HEK293 (cell line): ENCODE results near the gene ALG11.

Experiments used
- CTCF ChIA-PET: fragments of 350-600 bp; formaldehyde crosslinking; extraction: SDS; loops from one replicate; lab custom pipeline; 2021; ENCODE audit warnings: antibody characterized with exemption; lab: Yijun Ruan, JAX
- POLR2A ChIA-PET: fragments of 300-600 bp; formaldehyde crosslinking; extraction: SDS; loops from one replicate; lab custom pipeline; 2020; ENCODE audit warnings: antibody characterized with exemption, inconsistent platforms; lab: Yijun Ruan, JAX
- H3K27ac ChIP-seq: fragments of 200-500 bp; sonication (Bioruptor generic); 2 replicates; pipeline ENCODE4 v1.5.1; 2014; ENCODE audit warnings: low read depth, low read length, control low read depth, inconsistent platforms; ENCODE audit errors: extremely low read depth
- H3K36me3 ChIP-seq, 2 experiments: fragments of 200-500 bp in 1 of 2; sonication (Bioruptor generic) in 1 of 2; 1 replicate in 1 of 2; 2 replicates in 1 of 2; pipeline ENCODE4 v1.5.1; 2014 to 2017; ENCODE audit warnings: inconsistent platforms in 2 of 2, low read length in 2 of 2; ENCODE audit not compliant: control insufficient read depth in 2 of 2, insufficient read depth in 1 of 2
- H3K4me1 ChIP-seq: fragments of 200-500 bp; sonication (Bioruptor generic); 2 replicates; pipeline ENCODE4 v1.5.1; 2014; ENCODE audit warnings: mild to moderate bottlenecking, low read length, inconsistent platforms; ENCODE audit not compliant: control insufficient read depth, insufficient read depth
- H3K4me3 ChIP-seq: 2 replicates; pipeline ENCODE4 v1.5.1; 2011; ENCODE audit warnings: low read depth, mild to moderate bottlenecking, control low read depth, low read length, moderate library complexity
- H3K9me3 ChIP-seq: fragments of 200-500 bp; sonication (Bioruptor generic); 2 replicates; pipeline ENCODE4 v1.5.1; 2014; ENCODE audit warnings: low read depth, low read length, inconsistent platforms; ENCODE audit not compliant: control insufficient read depth, insufficient read depth
- ATF2 ChIP-seq: fragments of 450-650 bp; formaldehyde crosslinking; IDR thresholded peaks from 2 replicates; pipeline ENCODE4 v1.5.1; 2016; ENCODE audit warnings: missing biosample characterization, missing genetic modification characterization, low read depth
- ELK4 ChIP-seq: IDR thresholded peaks from 2 replicates; pipeline ENCODE4 v1.6.1; 2011; ENCODE audit warnings: mild to moderate bottlenecking, low read depth, low read length, borderline replicate concordance
- OSR2 ChIP-seq: fragments of 450-650 bp; formaldehyde crosslinking; IDR thresholded peaks from 2 replicates; pipeline ENCODE4 v1.5.1; 2016; ENCODE audit warnings: missing biosample characterization, missing genetic modification characterization
- OVOL3 ChIP-seq: fragments of 450-650 bp; formaldehyde crosslinking; IDR thresholded peaks from 2 replicates; pipeline ENCODE4 v1.5.1; 2016; ENCODE audit warnings: missing biosample characterization, missing genetic modification characterization
- REST ChIP-seq: fragments of 450-650 bp; formaldehyde crosslinking; IDR thresholded peaks from 2 replicates; pipeline ENCODE4 v1.5.1; 2016; ENCODE audit warnings: missing biosample characterization, missing genetic modification characterization
- SP2 ChIP-seq: fragments of 450-650 bp; formaldehyde crosslinking; IDR thresholded peaks from 2 replicates; pipeline ENCODE4 v1.5.1; 2016; ENCODE audit warnings: missing biosample characterization, missing genetic modification characterization
- TSHZ1 ChIP-seq: fragments of 450-650 bp; formaldehyde crosslinking; IDR thresholded peaks from 2 replicates; pipeline ENCODE4 v1.5.1; 2016; ENCODE audit warnings: missing biosample characterization, missing genetic modification characterization, borderline replicate concordance
- ZBTB17 ChIP-seq: fragments of 450-650 bp; formaldehyde crosslinking; IDR thresholded peaks from 2 replicates; pipeline ENCODE4 v1.5.1; 2016; ENCODE audit warnings: missing biosample characterization, missing genetic modification characterization
- ZBTB7A ChIP-seq: fragments of 450-650 bp; formaldehyde crosslinking; IDR thresholded peaks from 2 replicates; pipeline ENCODE4 v1.5.1; 2016; ENCODE audit warnings: low read depth, missing biosample characterization, missing genetic modification characterization
- ZFHX2 ChIP-seq: fragments of 450-650 bp; formaldehyde crosslinking; conservative IDR thresholded peaks from 2 replicates; pipeline ENCODE4 v1.5.1; 2016; ENCODE audit warnings: missing biosample characterization, missing genetic modification characterization
- ZFP41 ChIP-seq: fragments of 450-650 bp; formaldehyde crosslinking; IDR thresholded peaks from 2 replicates; pipeline ENCODE4 v1.5.1; 2016; ENCODE audit warnings: missing biosample characterization, missing genetic modification characterization, borderline replicate concordance
- ZNF174 ChIP-seq: fragments of 450-650 bp; formaldehyde crosslinking; IDR thresholded peaks from 2 replicates; pipeline ENCODE4 v1.5.0; 2017; ENCODE audit warnings: missing biosample characterization, mild to moderate bottlenecking, missing genetic modification characterization
- ZNF18 ChIP-seq: fragments of 450-650 bp; formaldehyde crosslinking; IDR thresholded peaks from 2 replicates; pipeline ENCODE4 v1.5.1; 2016; ENCODE audit warnings: missing biosample characterization, missing genetic modification characterization
- ZNF266 ChIP-seq: fragments of 450-650 bp; formaldehyde crosslinking; IDR thresholded peaks from 2 replicates; pipeline ENCODE4 v1.5.1; 2016; ENCODE audit warnings: missing biosample characterization, missing genetic modification characterization, low read depth
- ZNF324 ChIP-seq: fragments of 450-650 bp; formaldehyde crosslinking; IDR thresholded peaks from 2 replicates; pipeline ENCODE4 v1.5.1; 2016; ENCODE audit warnings: missing biosample characterization, missing genetic modification characterization
- ZNF335 ChIP-seq: fragments of 450-650 bp; formaldehyde crosslinking; conservative IDR thresholded peaks from 2 replicates; pipeline ENCODE4 v1.5.1; 2016; ENCODE audit warnings: missing biosample characterization, missing genetic modification characterization
- ZNF354C ChIP-seq: fragments of 450-650 bp; formaldehyde crosslinking; IDR thresholded peaks from 2 replicates; pipeline ENCODE4 v1.5.1; 2016; ENCODE audit warnings: missing biosample characterization, missing genetic modification characterization, low read depth, borderline replicate concordance
- ZNF449 ChIP-seq: fragments of 450-650 bp; formaldehyde crosslinking; IDR thresholded peaks from 2 replicates; pipeline ENCODE4 v1.5.1; 2017; ENCODE audit warnings: missing biosample characterization, mild to moderate bottlenecking, missing genetic modification characterization, moderate library complexity
- ZNF555 ChIP-seq: fragments of 450-650 bp; formaldehyde crosslinking; conservative IDR thresholded peaks from 2 replicates; pipeline ENCODE4 v1.5.1; 2017; ENCODE audit warnings: missing biosample characterization, mild to moderate bottlenecking, missing genetic modification characterization, inconsistent platforms
- ZNF600 ChIP-seq: fragments of 450-650 bp; formaldehyde crosslinking; IDR thresholded peaks from 2 replicates; pipeline ENCODE4 v1.5.1; 2016; ENCODE audit warnings: missing biosample characterization, missing genetic modification characterization
- ZNF624 ChIP-seq: fragments of 450-650 bp; formaldehyde crosslinking; IDR thresholded peaks from 2 replicates; pipeline ENCODE4 v1.5.1; 2017; ENCODE audit warnings: missing biosample characterization, missing genetic modification characterization
- ZSCAN23 ChIP-seq: fragments of 450-650 bp; formaldehyde crosslinking; IDR thresholded peaks from 2 replicates; pipeline ENCODE4 v1.5.1; 2016; ENCODE audit warnings: missing biosample characterization, missing genetic modification characterization
- ZSCAN30 ChIP-seq: fragments of 450-650 bp; IDR thresholded peaks from 2 replicates; pipeline ENCODE4 v1.5.1; 2018; ENCODE audit warnings: missing biosample characterization, mild to moderate bottlenecking, missing genetic modification characterization, moderate library complexity

Gene ALG11

GRCh38 chr13:52011632-52012511 is at the start of gene ALG11:
Gene ALG11 (plus strand): TSS chr13:52012398. CDS start chr13:52012419, 21 bp downstream.
- CTCF ChIA-PET: interaction anchor here (1.3 to 1.7 kb wide), 2 partner anchors 11 to 116 kb away, joined by 8 to 9 read pairs; no protein-coding TSS in a partner anchor
- Histone ChIP-seq H3K27ac (peak within 1 kb of the TSS; percentile 79), H3K4me1 (no peaks in the 10 kb centered on the region), H3K9me3 (no peaks in the 10 kb centered on the region), H3K36me3 (no peaks in the 10 kb centered on the region), H3K4me3 (peak within 1 kb of the TSS; percentile 94)
- POLR2A ChIA-PET: interaction anchor here (0.6 to 1.2 kb wide), 5 partner anchors 10 to 439 kb away, joined by 3 to 6 read pairs (median 4); no protein-coding TSS in a partner anchor
- peak; percentile 81 for TF ChIP-seq ZNF600 (tag by site-specific recombination)
- 0 out of 2 replicates have a peak, but pooled peaks have one; percentile 21 for TF ChIP-seq ZNF324 (tag by site-specific recombination)
- TF ChIP-seq ATF2 (tag by site-specific recombination): no peak
- no peak for TF ChIP-seq ZSCAN23 (tag by site-specific recombination)
- TF ChIP-seq ZNF624 (tag by site-specific recombination): no peak
- peak; percentile 14; the same call in 1 of the 2 replicates for TF ChIP-seq ZNF449 (tag by site-specific recombination)
- no peak for TF ChIP-seq ZNF354C (tag by site-specific recombination)
- peak; percentile 100 for TF ChIP-seq SP2 (tag by site-specific recombination)
- TF ChIP-seq TSHZ1 (tag by site-specific recombination): peak; percentile 90
- no peak for TF ChIP-seq ZNF174 (tag by site-specific recombination)
- no peak for TF ChIP-seq ZNF266 (tag by site-specific recombination)
- peak; percentile 85 for TF ChIP-seq ZFHX2 (tag by site-specific recombination)
- no peak for TF ChIP-seq ZNF555 (tag by site-specific recombination)
- TF ChIP-seq ZBTB17 (tag by site-specific recombination): peak; percentile 6; the same call in 1 of the 2 replicates
- peak; percentile 91 for TF ChIP-seq ZNF335
- TF ChIP-seq ZNF18 (tag by site-specific recombination): 0 out of 2 replicates have a peak, but pooled peaks have one; percentile 21
- no peak for TF ChIP-seq OVOL3
- no peak for TF ChIP-seq ELK4
- peak; percentile 85 for TF ChIP-seq ZBTB7A (tag by site-specific recombination)
- 0 out of 2 replicates have a peak, but pooled peaks have one; percentile 17 for TF ChIP-seq REST (tag by site-specific recombination)
- no peak for TF ChIP-seq ZFP41
- peak; percentile 69 for TF ChIP-seq ZSCAN30 (tag by site-specific recombination)
- TF ChIP-seq OSR2: 0 out of 2 replicates have a peak, but pooled peaks have one; percentile 11
